ENCODE measurements around the gene DDOST.
"Not testable (repeated sequence)": the region's sequence is repeated elsewhere in the genome, so short reads cannot be mapped to it uniquely, and the experiment has no call there.

Gene DDOST

GRCh38 chr1:20689645-20690056 lies 28.5 kb upstream of the DDOST start:
- DNase-seq = no peak

- DNase-seq = no peak
Observed at GRCh38 chr1:20686883-20687725, 25.9 kb upstream of the DDOST start.

GRCh38 chr1:20685741-20686140 lies 24.6 kb upstream of the DDOST start:
- DNase-seq = no peak

GRCh38 chr1:20685099-20685662 lies 24.0 kb upstream of the DDOST start:
- no peak for DNase-seq

GRCh38 chr1:20684651-20685050 lies 23.5 kb upstream of the DDOST start:
- no peak for DNase-seq

GRCh38 chr1:20684050-20684620 lies 23.0 kb upstream of the DDOST start:
- DNase-seq = no peak

- no peak for DNase-seq
Observed at GRCh38 chr1:20683614-20684013, 22.4 kb upstream of the DDOST start.

GRCh38 chr1:20682571-20683236 lies 21.5 kb upstream of the DDOST start:
- DNase-seq = peak; percentile 85

- no peak for DNase-seq
Observed at GRCh38 chr1:20681999-20682398, 20.8 kb upstream of the DDOST start.

- no peak for DNase-seq
Observed at GRCh38 chr1:20680269-20680668, 19.1 kb upstream of the DDOST start.

- DNase-seq = no peak
Observed at GRCh38 chr1:20678599-20678998, 17.4 kb upstream of the DDOST start.

GRCh38 chr1:20673626-20674025 lies 12.5 kb upstream of the DDOST start:
- DNase-seq = not testable (repeated sequence)

GRCh38 chr1:20672265-20672632 lies 11.1 kb upstream of the DDOST start:
- no peak for DNase-seq

GRCh38 chr1:20670936-20671335 lies 9.8 kb upstream of the DDOST start:
- DNase-seq = no peak

GRCh38 chr1:20668581-20668980 lies 7.4 kb upstream of the DDOST start:
- no peak for DNase-seq

- peak; percentile 41 for DNase-seq
Observed at GRCh38 chr1:20666804-20667203, 5.6 kb upstream of the DDOST start.

GRCh38 chr1:20666146-20666545 lies 5.0 kb upstream of the DDOST start:
- DNase-seq = no peak

GRCh38 chr1:20665726-20666125 lies 4.6 kb upstream of the DDOST start:
- DNase-seq = no peak

- no peak for DNase-seq
Observed at GRCh38 chr1:20663969-20664715, 3.0 kb upstream of the DDOST start.

GRCh38 chr1:20663365-20663764 lies 2.2 kb upstream of the DDOST start:
- DNase-seq = no peak

GRCh38 chr1:20662110-20662475 lies 924 bp upstream of the DDOST start:
- peak; percentile 39 for DNase-seq

GRCh38 chr1:20660847-20661206 lies 342 bp downstream of the DDOST start:
- no peak for DNase-seq

GRCh38 chr1:20660363-20660762 lies 806 bp downstream of the DDOST start:
- DNase-seq = no peak
